ENCODE results near the gene ATP8A1.

Gene ATP8A1

GRCh38 chr4:42392436-42392835 is 264.5 kb downstream of the ATP8A1 start:
- Histone ChIP-seq H3K9me3 (ENCODE audit: control insufficient read depth, insufficient read depth, low read length) (no peaks in the 10 kb centered on the region), H3K36me3 (ENCODE audit: control insufficient read depth, low read length) (no peaks in the 10 kb centered on the region), H3K4me2 (ENCODE audit: low read length) (no peak overlapping the region), H3K4me1 (ENCODE audit: control insufficient read depth, low read length) (peaks cover 31% of the 10 kb centered on the region), H3K27ac (ENCODE audit: low read depth, low read length) (no peak overlapping the region), H3K4me3 (ENCODE audit: low read length) (no peak overlapping the region), H3K9me2 (replicated peaks; ENCODE audit: control insufficient read depth, low read length) (no peaks in the 10 kb centered on the region), H3K79me2 (ENCODE audit: control insufficient read depth, low read length) (no peaks in the 10 kb centered on the region), H4K20me1 (ENCODE audit: control insufficient read depth, insufficient read depth, low read depth, low read length) (no peaks in the 10 kb centered on the region), H3F3A (ENCODE audit: control insufficient read depth, insufficient read depth) (no peaks in the 10 kb centered on the region), H3K27me3 (ENCODE audit: control insufficient read depth, low read length) (peaks cover 24% of the 10 kb centered on the region)
- no peak for TF ChIP-seq EZH2phosphoT487 (IDR thresholded peaks at IDR 0.05; ENCODE audit: borderline replicate concordance, low read length)
- no peak for TF ChIP-seq CTCF (IDR thresholded peaks at IDR 0.05; ENCODE audit: low read depth, low read length, poor library complexity, severe bottlenecking)

GRCh38 chr4:42391981-42392380 is 264.9 kb downstream of the ATP8A1 start:
- Histone ChIP-seq H3K27ac (ENCODE audit: low read depth, low read length) (no peak overlapping the region), H3K79me2 (ENCODE audit: control insufficient read depth, low read length) (no peaks in the 10 kb centered on the region), H3K4me2 (ENCODE audit: low read length) (no peak overlapping the region), H3K9me2 (replicated peaks; ENCODE audit: control insufficient read depth, low read length) (no peaks in the 10 kb centered on the region), H3F3A (ENCODE audit: control insufficient read depth, insufficient read depth) (no peaks in the 10 kb centered on the region), H3K27me3 (ENCODE audit: control insufficient read depth, low read length) (peaks cover 19% of the 10 kb centered on the region), H3K36me3 (ENCODE audit: control insufficient read depth, low read length) (no peaks in the 10 kb centered on the region), H3K4me1 (ENCODE audit: control insufficient read depth, low read length) (peaks cover 28% of the 10 kb centered on the region), H3K9me3 (ENCODE audit: control insufficient read depth, insufficient read depth, low read length) (no peaks in the 10 kb centered on the region), H3K4me3 (ENCODE audit: low read length) (no peak overlapping the region), H4K20me1 (ENCODE audit: control insufficient read depth, insufficient read depth, low read depth, low read length) (no peaks in the 10 kb centered on the region)
- TF ChIP-seq CTCF (IDR thresholded peaks at IDR 0.05; ENCODE audit: low read depth, low read length, poor library complexity, severe bottlenecking): no peak
- no peak for TF ChIP-seq EZH2phosphoT487 (IDR thresholded peaks at IDR 0.05; ENCODE audit: borderline replicate concordance, low read length)

- TF ChIP-seq EZH2phosphoT487 (IDR thresholded peaks at IDR 0.05; ENCODE audit: borderline replicate concordance, low read length) (no peak), CTCF (IDR thresholded peaks at IDR 0.05; ENCODE audit: low read depth, low read length, poor library complexity, severe bottlenecking) (no peak)
- Histone ChIP-seq H3K27me3 (ENCODE audit: control insufficient read depth, low read length) (peaks cover 12% of the 10 kb centered on the region), H3K9me2 (replicated peaks; ENCODE audit: control insufficient read depth, low read length) (no peaks in the 10 kb centered on the region), H3K4me3 (ENCODE audit: low read length) (no peak overlapping the region), H3K27ac (ENCODE audit: low read depth, low read length) (no peak overlapping the region), H3K9me3 (ENCODE audit: control insufficient read depth, insufficient read depth, low read length) (no peaks in the 10 kb centered on the region), H3K4me2 (ENCODE audit: low read length) (no peak overlapping the region), H3F3A (ENCODE audit: control insufficient read depth, insufficient read depth) (no peaks in the 10 kb centered on the region), H3K79me2 (ENCODE audit: control insufficient read depth, low read length) (no peaks in the 10 kb centered on the region), H4K20me1 (ENCODE audit: control insufficient read depth, insufficient read depth, low read depth, low read length) (no peaks in the 10 kb centered on the region), H3K4me1 (ENCODE audit: control insufficient read depth, low read length) (peaks cover 22% of the 10 kb centered on the region), H3K36me3 (ENCODE audit: control insufficient read depth, low read length) (no peaks in the 10 kb centered on the region)
These were observed 265.6 kb downstream of the ATP8A1 start for GRCh38 chr4:42391355-42391664.
